H1 (cell line): ENCODE measurements around the gene WEE1. TPM values are rescaled to one million over a fixed set of nuclear protein-coding genes. Genes with fewer than 3 reads are reported as not detected.

Source experiments
- CTCF ChIA-PET: fragments of 300-600 bp; sonication (Branson Sonifier 250); formaldehyde crosslinking; loops from one replicate; lab custom pipeline; 2021; ENCODE audit not compliant: partially characterized antibody; lab: Charles Lee
- POLR2A ChIA-PET: fragments of 300-600 bp; sonication (Branson Sonifier 250); formaldehyde crosslinking; loops from one replicate; lab custom pipeline; 2021; ENCODE audit warnings: inconsistent platforms; ENCODE audit not compliant: partially characterized antibody; lab: Charles Lee
- DNase-seq, 2 experiments: peaks; one replicate each; pipeline versions ENCODE4 v3.0.0 to v3.0.0-alpha.2; 2010 to 2022; ENCODE audit warnings: low spot score in 2 of 2, low read depth in 1 of 2, mixed read lengths in 1 of 2
- FAIRE-seq: peaks from 2 replicates; lab custom pipeline; 2011; peaks lifted over from hg19 to GRCh38; lab: Jason Lieb, UNC
- H2AFZ ChIP-seq: 2 replicates; pipeline ENCODE4 v1.8.1; 2012; ENCODE audit warnings: low read length, inconsistent platforms
- H2AK5ac ChIP-seq: 2 replicates; pipeline ENCODE4 v1.6.1; 2013; ENCODE audit warnings: low read depth, low read length
- H2BK120ac ChIP-seq: replicated peaks from 2 replicates; pipeline ENCODE3; 2013; ENCODE audit warnings: low read depth, low read length, inconsistent platforms
- H2BK12ac ChIP-seq: 2 replicates; pipeline ENCODE4 v1.6.1; 2013; ENCODE audit warnings: low read depth, low read length
- H2BK15ac ChIP-seq: 2 replicates; pipeline ENCODE4 v1.6.1; 2013; ENCODE audit warnings: low read length
- H2BK20ac ChIP-seq: 2 replicates; pipeline ENCODE4 v1.6.1; 2013; ENCODE audit warnings: low read length
- H2BK5ac ChIP-seq: 2 replicates; pipeline ENCODE4 v1.6.1; 2013; ENCODE audit warnings: low read depth, low read length
- H3K14ac ChIP-seq: 2 replicates; pipeline ENCODE4 v1.6.1; 2013; ENCODE audit warnings: inconsistent platforms; ENCODE audit not compliant: insufficient read length
- H3K18ac ChIP-seq: 2 replicates; pipeline ENCODE4 v1.6.1; 2013; ENCODE audit warnings: low read length; ENCODE audit errors: extremely low read depth
- H3K23ac ChIP-seq: 2 replicates; pipeline ENCODE4 v1.6.1; 2013; ENCODE audit warnings: inconsistent platforms; ENCODE audit not compliant: insufficient read length
- H3K23me2 ChIP-seq: 2 replicates; pipeline ENCODE4 v1.6.1; 2013; ENCODE audit warnings: low read depth, low read length
- H3K27ac ChIP-seq: 2 replicates; pipeline ENCODE4 v1.6.1; 2011; ENCODE audit warnings: low read depth, low read length, inconsistent platforms
- H3K27me3 ChIP-seq, 4 experiments: replicated peaks in 1 of 4; 1 replicate in 1 of 4; 2 replicates in 3 of 4; pipeline versions ENCODE4 v1.6.1 to v1.8.1; 2011 to 2013; ENCODE audit warnings: low read length in 3 of 4, mild to moderate bottlenecking in 3 of 4, inconsistent platforms in 2 of 4, mixed read lengths in 2 of 4, moderate library complexity in 1 of 4; ENCODE audit not compliant: control insufficient read depth in 3 of 4, insufficient read depth in 3 of 4; ENCODE audit errors: extremely low read depth in 1 of 4
- H3K36me3 ChIP-seq, 4 experiments: 2 replicates each; pipeline versions ENCODE4 v1.6.1 to v1.8.1; 2011 to 2013; ENCODE audit warnings: mild to moderate bottlenecking in 4 of 4, low read length in 3 of 4, moderate library complexity in 2 of 4, control low read depth in 1 of 4, inconsistent platforms in 1 of 4; ENCODE audit not compliant: insufficient read depth in 4 of 4, control insufficient read depth in 2 of 4
- H3K4ac ChIP-seq: replicated peaks from 2 replicates; pipeline ENCODE3; 2013; ENCODE audit warnings: low read length, low read depth, mixed read lengths, inconsistent platforms; ENCODE audit not compliant: insufficient read length
- H3K4me1 ChIP-seq, 4 experiments: replicated peaks in 1 of 4; 1 replicate in 1 of 4; 2 replicates in 3 of 4; pipeline versions ENCODE4 v1.6.1 to v1.8.1; 2011 to 2013; ENCODE audit warnings: low read length in 3 of 4, inconsistent platforms in 2 of 4, mixed read lengths in 1 of 4; ENCODE audit not compliant: insufficient read depth in 4 of 4, control insufficient read depth in 3 of 4
- H3K4me2 ChIP-seq, 2 experiments: 2 replicates each; pipeline versions ENCODE4 v1.6.1 to v1.8.1; 2011 to 2013; ENCODE audit warnings: low read depth in 2 of 2, low read length in 2 of 2, control low read depth in 1 of 2, inconsistent platforms in 1 of 2, mild to moderate bottlenecking in 1 of 2; ENCODE audit not compliant: insufficient read depth in 1 of 2
- H3K4me3 ChIP-seq, 4 experiments: fragments of 200-600, 300-600 bp in 1 of 4; sonication (generic), shearing (Covaris generic), sonication (Bioruptor Twin) in 1 of 4; 2 replicates each; pipeline versions ENCODE4 v1.5.1 to v1.8.1; 2011 to 2016; ENCODE audit warnings: low read length in 4 of 4, low read depth in 3 of 4, control low read depth in 2 of 4, inconsistent platforms in 2 of 4, mild to moderate bottlenecking in 2 of 4, mixed read lengths in 1 of 4, moderate library complexity in 1 of 4; ENCODE audit not compliant: insufficient read depth in 2 of 4; ENCODE audit errors: extremely low read depth in 1 of 4
- H3K56ac ChIP-seq: replicated peaks from 2 replicates; pipeline ENCODE3; 2013; ENCODE audit warnings: low read depth, mild to moderate bottlenecking, mixed read lengths, low read length, inconsistent platforms; ENCODE audit not compliant: insufficient read length
- H3K79me1 ChIP-seq: 2 replicates; pipeline ENCODE4 v1.6.1; 2013; ENCODE audit warnings: low read depth, low read length, control low read depth
- H3K79me2 ChIP-seq, 2 experiments: 2 replicates each; pipeline versions ENCODE4 v1.6.1 to v1.8.1; 2012 to 2013; ENCODE audit warnings: low read length in 2 of 2, mild to moderate bottlenecking in 2 of 2, inconsistent platforms in 1 of 2; ENCODE audit not compliant: insufficient read depth in 2 of 2, control insufficient read depth in 1 of 2
- H3K9ac ChIP-seq, 4 experiments: replicated peaks in 1 of 4; 1 replicate in 1 of 4; 2 replicates in 3 of 4; pipeline versions ENCODE4 v1.6.1 to v1.8.1; 2011 to 2013; ENCODE audit warnings: low read depth in 3 of 4, low read length in 3 of 4, control low read depth in 2 of 4, mild to moderate bottlenecking in 2 of 4, moderate library complexity in 2 of 4, inconsistent platforms in 1 of 4; ENCODE audit errors: extremely low read depth in 1 of 4
- H3K9me3 ChIP-seq, 2 experiments: 2 replicates each; pipeline versions ENCODE4 v1.6.1 to v1.8.1; 2012 to 2013; ENCODE audit warnings: mild to moderate bottlenecking in 2 of 2, moderate library complexity in 2 of 2, control low read depth in 1 of 2, inconsistent platforms in 1 of 2, low read depth in 1 of 2, low read length in 1 of 2, mixed read lengths in 1 of 2; ENCODE audit not compliant: insufficient read depth in 2 of 2
- H4K20me1 ChIP-seq, 2 experiments: replicated peaks in 1 of 2; 2 replicates each; pipeline versions ENCODE3 to v1.8.1; 2011 to 2013; ENCODE audit warnings: inconsistent platforms in 2 of 2, low read length in 2 of 2, mild to moderate bottlenecking in 1 of 2; ENCODE audit not compliant: insufficient read depth in 2 of 2, control insufficient read depth in 1 of 2
- H4K5ac ChIP-seq: 2 replicates; pipeline ENCODE4 v1.6.1; 2013; ENCODE audit warnings: low read length, low read depth, mixed read lengths, inconsistent platforms; ENCODE audit not compliant: insufficient read length
- H4K8ac ChIP-seq: 2 replicates; pipeline ENCODE4 v1.8.0; 2013; ENCODE audit warnings: mild to moderate bottlenecking, moderate library complexity, low read length, inconsistent platforms; ENCODE audit not compliant: insufficient read depth; ENCODE audit errors: extremely low read depth
- H4K91ac ChIP-seq: replicated peaks from 2 replicates; pipeline ENCODE3; 2013; ENCODE audit warnings: low read length, mixed read lengths, inconsistent platforms; ENCODE audit not compliant: insufficient read length
- EP300 ChIP-seq, 2 experiments: IDR thresholded peaks; 1 replicate in 1 of 2; 2 replicates in 1 of 2; pipeline ENCODE4 v1.6.1; 2011 to 2012; ENCODE audit warnings: low read depth in 2 of 2, low read length in 2 of 2, mild to moderate bottlenecking in 2 of 2, borderline replicate concordance in 1 of 2, inconsistent platforms in 1 of 2, moderate library complexity in 1 of 2
- WGBS, 2 experiments: shearing (Covaris generic) in 1 of 2; methylation state at CpG; one replicate each; pipeline versions ENCODE4 v1.1.6 to v1.1.7; 2013 to 2015; ENCODE audit warnings: low lambda C conversion rate in 2 of 2, mixed read lengths in 2 of 2, inconsistent platforms in 1 of 2, low coverage in 1 of 2, missing lambda C conversion rate in 1 of 2; ENCODE audit not compliant: insufficient replicate concordance in 2 of 2, insufficient coverage in 1 of 2, insufficient read length in 1 of 2; ENCODE audit errors: extremely low coverage in 1 of 2, missing lambda C conversion rate in 1 of 2; 5-methylcytosine and 5-hydroxymethylcytosine counted together
- polyA plus RNA-seq, 7 experiments: library from polyadenylated mRNA; depleted of rRNA in 3 of 7; stranded (reverse) in 5 of 7; unstranded in 2 of 7; fragments of >200 nt in 5 of 7; fragments of 200-250 nt in 2 of 7; gene quantifications; 1 replicate in 5 of 7; 2 replicates in 1 of 7; 4 replicates in 1 of 7; pipeline versions ENCODE4 v1.2.1 to v1.2.3, GENCODE V29; 2011 to 2013; ENCODE audit warnings: missing spikeins in 2 of 7, mixed read lengths in 2 of 7
- total RNA-seq: library from RNA; stranded (reverse); fragmentation: NEBNext Ultra II Directional; extraction: Animal tissue kit (Norgen Biotek cat#: 25700); gene quantifications from 2 replicates; pipeline ENCODE4 v1.2.1, GENCODE V29; 2021

Gene WEE1
- total and polyA plus RNA-seq, 2 of the 8 experiments (the other 6 are each of a cell fraction or from before 2014, with no cell fraction given): 40.8 to 120 TPM

DNA sequence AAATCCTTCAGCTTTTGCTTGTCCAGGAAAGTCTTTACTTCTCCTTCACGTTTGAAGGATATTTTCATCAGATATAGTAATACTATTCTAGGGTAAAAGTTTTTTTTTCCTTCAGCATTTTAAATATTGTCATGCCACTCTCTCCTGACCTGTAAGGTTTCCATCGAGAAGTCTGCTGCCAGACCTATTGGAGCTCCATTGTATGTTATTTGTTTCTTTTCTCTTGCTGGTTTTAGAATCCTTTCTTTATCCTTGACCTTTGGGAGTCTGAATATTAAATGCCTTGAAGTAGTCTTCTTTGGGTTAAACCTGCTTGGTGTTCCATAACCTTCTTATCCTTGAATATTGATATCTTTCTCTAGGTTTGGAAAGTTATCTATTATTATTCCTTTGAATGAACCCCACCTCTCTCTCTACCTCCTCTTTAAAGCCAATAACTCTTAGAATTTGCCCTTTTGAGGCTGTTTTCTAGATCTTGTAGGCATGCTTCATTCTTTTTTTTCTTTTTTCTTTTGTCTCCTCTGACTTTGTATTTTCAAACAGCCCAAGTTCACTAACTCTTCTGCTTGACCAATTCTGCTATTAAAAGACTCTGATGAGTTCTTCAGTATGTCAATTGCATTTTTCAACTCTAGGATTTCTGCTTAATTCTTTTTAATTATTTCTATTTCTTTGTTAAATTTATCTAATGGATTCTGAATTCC is 12.0 kb upstream of the WEE1 start:
- DNase-seq: no peak
- Histone ChIP-seq H3K23me2 (no peaks in the 10 kb centered on the region), H2BK20ac (no peak overlapping the region), H2BK120ac (no peak overlapping the region), H3K9me3 (no peaks in the 10 kb centered on the region), H2BK12ac (no peak overlapping the region), H3K4me3 (no peak overlapping the region), H3K79me1 (no peaks in the 10 kb centered on the region), H2BK5ac (no peak overlapping the region), H4K5ac (no peak overlapping the region), H3K14ac (no peak overlapping the region), H3K4ac (no peak overlapping the region), H3K27ac (no peak overlapping the region), H2AFZ (no peak overlapping the region), H4K20me1 (no peaks in the 10 kb centered on the region), H3K4me2 (no peak overlapping the region), H3K4me1 (peaks cover 0 to 8% (median 4%) of the 10 kb centered on the region in 4 experiments; a peak in 4 of 7 replicates), H3K23ac (no peak overlapping the region), H3K79me2 (no peaks in the 10 kb centered on the region), H3K36me3 (no peaks in the 10 kb centered on the region), H4K8ac (no peak overlapping the region), H3K9ac (no peak overlapping the region), H2BK15ac (no peak overlapping the region), H3K56ac (no peak overlapping the region), H4K91ac (no peak overlapping the region), H3K18ac (no peak overlapping the region), H3K27me3 (no peaks in the 10 kb centered on the region; a peak in 2 of 7 replicates), H2AK5ac (no peak overlapping the region)
- 94% methylated on average over 2 of the region's 2 CpGs; no CpG with 5 or more reads in 1 of the 2 experiments for WGBS, 2 experiments
- ChIA-PET CTCF (interaction anchor here (4.8 kb wide), 1 partner anchor 26 kb away, joined by 26 read pairs; no protein-coding TSS in a partner anchor), POLR2A (interaction anchor here (1.2 kb wide), 1 partner anchor 8 kb away, joined by 3 read pairs; no protein-coding TSS in a partner anchor)
- FAIRE-seq: no peak
- TF ChIP-seq EP300 (IDR thresholded peaks at IDR 0.05; ENCODE audit: borderline replicate concordance in 1 of 2, low read depth in 2 of 2, low read length in 2 of 2): no peak
